Measurements from ENCODE around the gene GP5. TPM values are rescaled to one million over a fixed set of nuclear protein-coding genes. Genes with fewer than 3 reads are reported as not detected.

GP5 gene
- total RNA-seq, 2 experiments from 2014 or later: 0.28 to 0.53 TPM

- Mint-ChIP-seq H3K4me3 (no peak overlapping the region), H3K36me3 (no peaks in the 10 kb centered on the region), H3K27ac (no peak overlapping the region), H3K27me3 (peaks cover 44% of the 10 kb centered on the region), H3K4me1 (no peaks in the 10 kb centered on the region), H3K9me3 (ENCODE audit: low read depth) (no peaks in the 10 kb centered on the region)
- DNase-seq (no peak), ATAC-seq (no peak)
- CTCF ChIA-PET: interaction anchor here (0.8 kb wide), 1 partner anchor 24 kb away, joined by 3 read pairs; no protein-coding TSS in a partner anchor
These were observed 30.1 kb downstream of the GP5 start for GRCh38 chr3:194368918-194369317.

GRCh38 chr3:194367992-194368841 is 30.8 kb downstream of the GP5 start:
- ATAC-seq: no peak
- CTCF ChIA-PET: no interaction called here
- Mint-ChIP-seq H3K4me3 (no peak overlapping the region), H3K9me3 (ENCODE audit: low read depth) (no peaks in the 10 kb centered on the region), H3K4me1 (no peaks in the 10 kb centered on the region), H3K27me3 (peaks cover 44% of the 10 kb centered on the region), H3K36me3 (no peaks in the 10 kb centered on the region), H3K27ac (no peak overlapping the region)
- DNase-seq: no peak

- Mint-ChIP-seq H3K4me1 (no peaks in the 10 kb centered on the region), H3K36me3 (no peaks in the 10 kb centered on the region), H3K9me3 (ENCODE audit: low read depth) (no peaks in the 10 kb centered on the region), H3K27me3 (peaks cover 43% of the 10 kb centered on the region), H3K4me3 (no peak overlapping the region), H3K27ac (no peak overlapping the region)
- CTCF ChIA-PET: no interaction called here
- no peak for ATAC-seq
- DNase-seq: no peak
These were observed 33.0 kb downstream of the GP5 start for GRCh38 chr3:194365978-194366490.

DNA sequence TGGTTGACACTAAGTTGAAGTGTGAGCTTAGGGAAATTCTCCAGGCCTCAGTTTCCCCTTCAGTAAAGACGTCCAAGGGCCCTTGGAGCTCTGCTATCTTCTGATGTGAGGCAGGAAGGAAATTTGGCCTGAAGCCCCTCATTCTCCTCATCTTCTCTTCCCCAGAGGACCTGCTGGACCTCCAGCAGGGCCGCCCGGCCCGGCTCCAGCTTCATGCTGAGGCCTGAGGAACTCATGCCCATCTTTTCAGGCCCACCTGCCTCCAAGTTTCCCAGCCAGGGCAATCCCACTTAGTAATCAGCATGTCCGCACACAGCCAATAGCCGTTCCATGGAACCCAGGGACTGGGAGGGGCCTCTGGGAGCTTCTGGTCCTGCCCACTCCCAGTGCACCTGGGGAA is 33.5 kb downstream of the GP5 start:
- CTCF ChIA-PET: no interaction called here
- no peak for ATAC-seq

DNA sequence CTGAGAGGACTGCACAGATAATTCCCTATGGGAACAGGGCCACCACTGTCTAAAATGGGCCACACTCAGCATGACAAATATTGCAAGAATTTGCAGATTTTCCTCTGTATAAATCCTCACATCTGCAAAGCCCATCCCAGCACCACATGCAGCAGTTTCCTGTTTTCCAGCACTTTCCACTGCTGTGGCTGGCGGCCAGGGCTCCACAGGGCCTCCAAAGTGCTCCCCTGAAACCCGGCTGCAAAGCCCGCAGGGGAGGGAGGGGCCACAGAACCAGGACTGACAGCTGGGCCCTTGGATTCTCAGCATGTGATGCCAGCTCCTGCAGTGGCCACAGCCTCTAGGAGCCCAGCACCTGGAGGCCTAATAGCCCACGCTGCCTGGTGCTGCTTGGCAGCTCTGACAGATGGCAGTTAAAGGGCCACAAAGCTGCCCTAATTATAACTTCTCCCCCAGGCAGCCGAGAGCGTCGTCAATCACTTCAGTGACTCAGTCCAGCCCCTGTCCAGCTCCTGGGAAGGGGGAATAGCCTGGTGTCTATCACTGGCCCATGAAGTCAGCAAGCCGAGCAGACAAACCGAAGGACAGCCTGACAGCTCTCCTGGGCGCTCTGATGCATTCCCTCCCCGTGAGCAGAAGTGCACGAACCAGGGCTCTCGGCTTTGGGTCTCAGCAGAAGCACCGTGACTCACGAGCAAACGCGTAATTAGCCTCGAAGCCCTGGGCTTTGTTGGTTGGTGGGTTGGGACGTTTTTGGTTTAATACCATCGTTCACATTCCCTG is 34.2 kb downstream of the GP5 start:
- Mint-ChIP-seq H3K4me1 (no peaks in the 10 kb centered on the region), H3K36me3 (no peaks in the 10 kb centered on the region), H3K27ac (no peak overlapping the region), H3K9me3 (ENCODE audit: low read depth) (no peaks in the 10 kb centered on the region), H3K27me3 (peaks cover 35% of the 10 kb centered on the region), H3K4me3 (no peak overlapping the region)
- ATAC-seq (no peak), DNase-seq (no peak)
- CTCF ChIA-PET: interaction anchor here (1.1 kb wide), 1 partner anchor 49 kb away, joined by 4 read pairs; no protein-coding TSS in a partner anchor

More for the DNA sequence above, 33.5 kb downstream of the GP5 start:
- H3K27me3 Mint-ChIP-seq: peaks cover 40% of the 10 kb centered on the region
- DNase-seq: no peak
- H3K27ac Mint-ChIP-seq: no peak overlapping the region
- no peaks in the 10 kb centered on the region for H3K36me3 Mint-ChIP-seq
- no peaks in the 10 kb centered on the region for H3K4me1 Mint-ChIP-seq
- no peak overlapping the region for H3K4me3 Mint-ChIP-seq
- no peaks in the 10 kb centered on the region for H3K9me3 Mint-ChIP-seq (ENCODE audit: low read depth)

DNA sequence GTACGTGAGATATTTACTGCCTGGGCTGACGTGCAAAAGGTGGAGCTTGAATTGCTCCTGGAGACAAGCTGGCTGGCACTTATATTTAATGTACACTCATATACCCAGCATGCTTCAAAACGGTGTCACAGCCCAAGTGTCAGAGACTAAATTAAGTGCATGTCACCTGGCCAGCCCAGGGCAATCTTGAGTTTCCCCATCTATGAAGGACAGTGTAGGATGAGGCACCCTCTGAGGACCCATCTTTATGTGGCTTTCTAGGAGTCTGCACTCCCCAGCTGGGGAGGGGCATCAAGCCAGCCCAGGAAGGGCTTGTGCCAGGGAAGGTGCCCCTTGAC is 34.8 kb downstream of the GP5 start:
- H3K27me3 Mint-ChIP-seq: peaks cover 29% of the 10 kb centered on the region
- ATAC-seq: no peak
- H3K4me3 Mint-ChIP-seq: no peak overlapping the region
- CTCF ChIA-PET: interaction anchor here (1.1 kb wide), 2 partner anchors 20 to 49 kb away, joined by 4 to 7 read pairs; no protein-coding TSS in a partner anchor
- H3K4me1 Mint-ChIP-seq: no peaks in the 10 kb centered on the region
- no peak for DNase-seq
- H3K9me3 Mint-ChIP-seq (ENCODE audit: low read depth): no peaks in the 10 kb centered on the region
- H3K27ac Mint-ChIP-seq: no peak overlapping the region
- no peaks in the 10 kb centered on the region for H3K36me3 Mint-ChIP-seq

DNA sequence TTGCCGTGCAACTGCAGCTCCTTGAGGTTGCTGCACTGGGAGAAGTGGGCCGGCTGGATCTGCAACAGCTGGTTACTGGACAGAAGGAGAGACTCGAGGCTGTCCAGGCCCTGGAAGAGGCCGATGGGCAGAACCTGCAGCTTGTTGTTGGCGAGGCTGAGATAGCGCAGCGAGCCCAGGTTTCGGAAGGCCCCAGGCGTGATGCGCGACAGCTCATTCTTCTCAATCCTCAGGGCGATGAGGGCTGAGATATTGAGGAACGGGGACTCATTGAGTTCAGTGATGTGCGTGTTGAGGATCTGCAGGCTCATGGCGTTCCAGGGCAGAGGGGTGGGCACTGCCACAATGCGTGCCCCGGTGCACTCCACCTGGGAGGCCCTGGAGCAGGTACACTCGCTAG is 38.5 kb downstream of the GP5 start:
- H3K27ac Mint-ChIP-seq: no peak overlapping the region
- ATAC-seq: no peak
- H3K4me3 Mint-ChIP-seq: no peak overlapping the region
- no peaks in the 10 kb centered on the region for H3K9me3 Mint-ChIP-seq (ENCODE audit: low read depth)
- H3K36me3 Mint-ChIP-seq: no peaks in the 10 kb centered on the region
- peaks cover 14% of the 10 kb centered on the region for H3K27me3 Mint-ChIP-seq
- CTCF ChIA-PET: interaction anchor here (0.8 kb wide), 1 partner anchor 18 kb away, joined by 4 read pairs; no protein-coding TSS in a partner anchor
- DNase-seq: no peak
- H3K4me1 Mint-ChIP-seq: no peaks in the 10 kb centered on the region

GRCh38 chr3:194357681-194358080 is 41.4 kb downstream of the GP5 start:
- Mint-ChIP-seq H3K4me1 (no peaks in the 10 kb centered on the region), H3K9me3 (ENCODE audit: low read depth) (no peaks in the 10 kb centered on the region), H3K36me3 (no peaks in the 10 kb centered on the region), H3K27ac (no peak overlapping the region), H3K27me3 (peaks cover 11% of the 10 kb centered on the region), H3K4me3 (no peak overlapping the region)
- DNase-seq (no peak), ATAC-seq (no peak)
- CTCF ChIA-PET: no interaction called here

- H3K4me1 Mint-ChIP-seq: no peaks in the 10 kb centered on the region
- H3K36me3 Mint-ChIP-seq: no peaks in the 10 kb centered on the region
- ATAC-seq (no peak), DNase-seq (no peak)
- H3K27me3 Mint-ChIP-seq: peaks cover 8% of the 10 kb centered on the region
- no peak overlapping the region for H3K27ac Mint-ChIP-seq
- CTCF ChIA-PET: interaction anchor here (0.9 to 1.7 kb wide), 2 partner anchors 11 to 48 kb away, joined by 3 to 11 read pairs; no protein-coding TSS in a partner anchor
- H3K4me3 Mint-ChIP-seq: no peak overlapping the region
- no peaks in the 10 kb centered on the region for H3K9me3 Mint-ChIP-seq (ENCODE audit: low read depth)
These were observed 43.7 kb downstream of the GP5 start for GRCh38 chr3:194355379-194355778.

DNA sequence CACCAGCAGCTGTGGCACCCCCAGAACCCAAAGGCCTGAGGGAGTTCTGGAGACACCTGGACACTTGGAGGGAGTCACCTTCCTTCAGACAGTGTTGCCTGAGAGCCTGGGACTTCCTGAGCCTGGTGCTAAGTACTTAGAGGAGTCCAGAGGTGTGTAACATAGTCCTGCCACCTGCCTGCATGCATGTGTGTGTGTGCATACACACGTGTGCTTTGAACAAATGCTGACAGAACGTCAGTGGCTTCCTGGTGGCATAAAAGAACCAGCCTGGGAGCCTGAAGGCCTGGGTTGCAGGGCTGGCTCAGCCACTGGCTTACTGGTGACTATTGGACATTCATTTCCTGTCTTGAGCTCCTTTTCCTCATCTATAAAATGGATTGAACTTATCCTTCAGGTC is 44.8 kb downstream of the GP5 start:
- Mint-ChIP-seq H3K27ac (no peak overlapping the region), H3K36me3 (no peaks in the 10 kb centered on the region), H3K27me3 (peaks cover 10% of the 10 kb centered on the region), H3K4me1 (no peaks in the 10 kb centered on the region), H3K9me3 (ENCODE audit: low read depth) (no peaks in the 10 kb centered on the region), H3K4me3 (no peak overlapping the region)
- CTCF ChIA-PET: no interaction called here
- no peak for ATAC-seq
- DNase-seq: no peak

- no peaks in the 10 kb centered on the region for H3K4me1 Mint-ChIP-seq
- H3K4me3 Mint-ChIP-seq: no peak overlapping the region
- no peak for DNase-seq
- H3K27me3 Mint-ChIP-seq: peaks cover 2% of the 10 kb centered on the region
- H3K9me3 Mint-ChIP-seq (ENCODE audit: low read depth): no peaks in the 10 kb centered on the region
- no peak for ATAC-seq
- no peak overlapping the region for H3K27ac Mint-ChIP-seq
- CTCF ChIA-PET: no interaction called here
- no peaks in the 10 kb centered on the region for H3K36me3 Mint-ChIP-seq
These were observed 46.3 kb downstream of the GP5 start for GRCh38 chr3:194352667-194353246.

- Mint-ChIP-seq H3K4me3 (no peak overlapping the region), H3K27me3 (peaks cover 2% of the 10 kb centered on the region), H3K36me3 (no peaks in the 10 kb centered on the region), H3K9me3 (ENCODE audit: low read depth) (no peaks in the 10 kb centered on the region), H3K27ac (no peak overlapping the region), H3K4me1 (no peaks in the 10 kb centered on the region)
- DNase-seq: no peak
- ATAC-seq: no peak
- CTCF ChIA-PET: no interaction called here
These were observed 47.0 kb downstream of the GP5 start for GRCh38 chr3:194351952-194352536.

- CTCF ChIA-PET: no interaction called here
These were observed 47.9 kb downstream of the GP5 start, which contains the start of gene CPN2 for GRCh38 chr3:194351080-194351672. Gene CPN2, minus strand, starts transcription at chr3:194351328. Its CDS starts 8,626 bp downstream, at chr3:194342702.

More at GRCh38 chr3:194351080-194351672, 47.9 kb downstream of the GP5 start, which contains the start of gene CPN2:
- H3K36me3 Mint-ChIP-seq: no peaks in the 10 kb centered on the region
- H3K4me3 Mint-ChIP-seq: no peak within 1 kb of the TSS
- DNase-seq (no peak), ATAC-seq (no peak)
- peaks cover 2% of the 10 kb centered on the region for H3K27me3 Mint-ChIP-seq
- no peak within 1 kb of the TSS for H3K27ac Mint-ChIP-seq
- H3K9me3 Mint-ChIP-seq (ENCODE audit: low read depth): no peaks in the 10 kb centered on the region
- no peaks in the 10 kb centered on the region for H3K4me1 Mint-ChIP-seq

Measured in activated CD8-positive, alpha-beta memory T cell treated with anti-CD3 and anti-CD28 coated beads, Interleukin-2, amount 10 ng/mL, durations not matched to agents 7 days and 5 days (primary cell).